BE2C (cell line): ENCODE results near the gene ACTA2.

Experiments
- DNase-seq: peaks from one replicate; pipeline ENCODE4 v3.0.0-alpha.2; 2020
- H3K27me3 ChIP-seq: fragments of 250-450 bp; sonication (Bioruptor Pico); 2 replicates; pipeline ENCODE4 v1.5.1; 2020; ENCODE audit warnings: mild to moderate bottlenecking
- H3K36me3 ChIP-seq: fragments of 250-450 bp; sonication (Bioruptor Pico); 2 replicates; pipeline ENCODE4 v1.5.1; 2020; ENCODE audit warnings: mild to moderate bottlenecking
- H3K4me1 ChIP-seq: fragments of 250-450 bp; sonication (Bioruptor Pico); 2 replicates; pipeline ENCODE4 v1.5.1; 2020
- H3K4me3 ChIP-seq: 2 replicates; pipeline ENCODE4 v1.5.1; 2011; ENCODE audit warnings: low read depth, low read length
- H3K9me3 ChIP-seq: fragments of 250-450 bp; sonication (Bioruptor Pico); 2 replicates; pipeline ENCODE4 v1.5.1; 2020
- TF ChIP-seq, protein P1 (sequence below): IDR thresholded peaks from 2 replicates; pipeline ENCODE4 v1.5.1; 2012; ENCODE audit warnings: mild to moderate bottlenecking, low read depth, low read length

The ACTA2 gene

DNA sequence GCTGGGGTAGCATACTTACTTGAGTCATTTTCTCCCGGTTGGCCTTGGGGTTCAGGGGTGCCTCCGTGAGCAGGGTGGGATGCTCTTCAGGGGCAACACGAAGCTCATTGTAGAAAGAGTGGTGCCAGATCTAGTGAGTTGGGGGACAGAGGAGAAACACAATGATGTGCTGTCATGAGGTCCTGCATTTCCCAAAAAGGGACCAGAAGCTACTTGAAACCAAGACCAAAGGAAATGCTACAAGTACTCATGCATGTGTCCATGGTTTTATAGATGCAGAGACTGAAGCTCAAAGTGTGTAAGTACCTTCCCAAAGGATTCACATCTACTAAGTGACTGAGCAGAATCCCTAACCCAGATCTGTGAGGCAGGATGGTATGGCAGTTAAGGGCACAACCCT, 8.8 kb downstream of the ACTA2 start:
- Histone ChIP-seq H3K36me3 (no peaks in the 10 kb centered on the region), H3K4me1 (peaks cover 1% of the 10 kb centered on the region; the same call in 1 of the 2 replicates), H3K4me3 (no peak overlapping the region), H3K27me3 (no peaks in the 10 kb centered on the region), H3K9me3 (no peaks in the 10 kb centered on the region)
- DNase-seq, result no peak
- TF ChIP-seq, protein P1, sequence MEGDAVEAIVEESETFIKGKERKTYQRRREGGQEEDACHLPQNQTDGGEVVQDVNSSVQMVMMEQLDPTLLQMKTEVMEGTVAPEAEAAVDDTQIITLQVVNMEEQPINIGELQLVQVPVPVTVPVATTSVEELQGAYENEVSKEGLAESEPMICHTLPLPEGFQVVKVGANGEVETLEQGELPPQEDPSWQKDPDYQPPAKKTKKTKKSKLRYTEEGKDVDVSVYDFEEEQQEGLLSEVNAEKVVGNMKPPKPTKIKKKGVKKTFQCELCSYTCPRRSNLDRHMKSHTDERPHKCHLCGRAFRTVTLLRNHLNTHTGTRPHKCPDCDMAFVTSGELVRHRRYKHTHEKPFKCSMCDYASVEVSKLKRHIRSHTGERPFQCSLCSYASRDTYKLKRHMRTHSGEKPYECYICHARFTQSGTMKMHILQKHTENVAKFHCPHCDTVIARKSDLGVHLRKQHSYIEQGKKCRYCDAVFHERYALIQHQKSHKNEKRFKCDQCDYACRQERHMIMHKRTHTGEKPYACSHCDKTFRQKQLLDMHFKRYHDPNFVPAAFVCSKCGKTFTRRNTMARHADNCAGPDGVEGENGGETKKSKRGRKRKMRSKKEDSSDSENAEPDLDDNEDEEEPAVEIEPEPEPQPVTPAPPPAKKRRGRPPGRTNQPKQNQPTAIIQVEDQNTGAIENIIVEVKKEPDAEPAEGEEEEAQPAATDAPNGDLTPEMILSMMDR, result no peak

DNA sequence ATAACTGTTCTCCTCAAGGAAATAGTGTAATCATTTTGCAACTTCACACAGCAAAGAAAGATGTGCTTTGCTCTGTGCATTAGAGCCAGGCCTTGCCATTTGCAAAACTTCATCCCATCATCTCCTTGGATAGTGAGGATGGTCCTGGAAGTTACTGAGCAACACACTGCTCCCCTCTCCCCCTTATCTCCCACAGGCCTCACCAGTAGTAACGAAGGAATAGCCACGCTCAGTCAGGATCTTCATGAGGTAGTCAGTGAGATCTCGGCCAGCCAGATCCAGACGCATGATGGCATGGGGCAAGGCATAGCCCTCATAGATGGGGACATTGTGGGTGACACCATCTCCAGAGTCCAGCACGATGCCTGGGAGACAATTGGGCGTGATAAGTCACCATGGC, 11.5 kb downstream of the ACTA2 start:
- TF ChIP-seq, protein P1, result no peak
- no peaks in the 10 kb centered on the region for H3K36me3 ChIP-seq
- no peak overlapping the region for H3K4me3 ChIP-seq
- peaks cover 3% of the 10 kb centered on the region; the same call in 1 of the 2 replicates for H3K4me1 ChIP-seq
- H3K27me3 ChIP-seq, result no peaks in the 10 kb centered on the region
- no peaks in the 10 kb centered on the region for H3K9me3 ChIP-seq
- DNase-seq, result no peak

DNA sequence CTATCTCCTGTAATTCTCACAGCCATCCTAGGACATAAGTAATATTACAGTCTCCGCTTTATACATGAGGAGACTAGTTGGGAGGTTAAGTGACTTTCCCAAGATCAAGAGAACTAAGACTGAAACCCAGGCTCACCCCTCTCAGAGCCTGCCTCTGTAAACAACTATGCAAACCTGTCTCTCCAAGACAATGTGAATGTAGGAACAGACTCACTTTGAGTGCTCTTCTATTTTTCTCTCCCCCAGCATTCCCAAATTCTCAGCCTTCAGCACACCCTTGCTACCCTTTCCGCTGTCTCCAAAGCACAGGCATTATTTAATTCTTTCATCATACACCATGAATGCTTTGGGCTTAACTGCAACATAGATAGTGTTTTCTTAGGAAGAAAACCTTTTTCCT, 13.6 kb downstream of the ACTA2 start:
- H3K9me3 ChIP-seq, result no peaks in the 10 kb centered on the region
- H3K4me1 ChIP-seq, result peaks cover 7% of the 10 kb centered on the region
- TF ChIP-seq, protein P1, result no peak
- no peaks in the 10 kb centered on the region for H3K36me3 ChIP-seq
- DNase-seq, result no peak
- H3K4me3 ChIP-seq, result no peak overlapping the region
- no peaks in the 10 kb centered on the region for H3K27me3 ChIP-seq

DNA sequence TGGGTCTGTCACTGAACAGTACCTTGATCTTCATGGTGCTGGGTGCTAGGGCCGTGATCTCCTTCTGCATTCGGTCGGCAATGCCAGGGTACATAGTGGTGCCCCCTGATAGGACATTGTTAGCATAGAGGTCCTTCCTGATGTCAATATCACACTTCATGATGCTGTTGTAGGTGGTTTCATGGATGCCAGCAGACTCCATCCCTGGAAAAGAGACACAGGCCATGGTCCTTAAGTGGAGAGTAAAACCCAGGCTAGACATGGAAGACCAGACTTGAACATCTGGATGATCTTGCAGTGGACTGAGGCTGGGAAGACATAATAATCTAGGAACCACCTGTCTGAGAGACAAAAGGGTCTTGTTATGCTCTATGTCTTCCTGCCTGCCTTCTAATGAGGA, 14.5 kb downstream of the ACTA2 start:
- H3K27me3 ChIP-seq, result no peaks in the 10 kb centered on the region
- TF ChIP-seq, protein P1, result no peak
- DNase-seq, result no peak
- H3K9me3 ChIP-seq, result no peaks in the 10 kb centered on the region
- H3K4me1 ChIP-seq, result peaks cover 7% of the 10 kb centered on the region
- H3K4me3 ChIP-seq, result no peak overlapping the region
- no peaks in the 10 kb centered on the region for H3K36me3 ChIP-seq

DNA sequence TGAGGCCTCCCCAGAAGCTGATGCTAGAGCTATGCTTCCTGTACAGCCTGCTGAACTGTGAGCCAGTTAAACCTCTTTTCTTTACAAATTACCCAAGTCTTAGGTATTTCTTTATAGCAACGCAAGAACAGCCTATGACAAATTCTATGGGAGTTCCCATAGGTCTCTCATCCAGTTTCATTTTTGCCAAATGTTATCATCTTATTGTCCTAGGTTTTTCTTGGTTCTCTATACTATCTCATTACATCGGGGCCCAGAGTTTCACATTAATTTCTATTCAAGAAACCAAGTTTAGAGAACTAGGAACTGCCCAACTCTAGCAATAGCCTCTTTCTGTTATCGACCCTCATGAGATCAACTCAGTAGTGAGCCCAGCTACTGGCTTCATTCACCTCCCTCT, 15.9 kb downstream of the ACTA2 start:
- H3K36me3 ChIP-seq, result no peaks in the 10 kb centered on the region
- no peak for DNase-seq
- H3K4me3 ChIP-seq, result no peak overlapping the region

DNA sequence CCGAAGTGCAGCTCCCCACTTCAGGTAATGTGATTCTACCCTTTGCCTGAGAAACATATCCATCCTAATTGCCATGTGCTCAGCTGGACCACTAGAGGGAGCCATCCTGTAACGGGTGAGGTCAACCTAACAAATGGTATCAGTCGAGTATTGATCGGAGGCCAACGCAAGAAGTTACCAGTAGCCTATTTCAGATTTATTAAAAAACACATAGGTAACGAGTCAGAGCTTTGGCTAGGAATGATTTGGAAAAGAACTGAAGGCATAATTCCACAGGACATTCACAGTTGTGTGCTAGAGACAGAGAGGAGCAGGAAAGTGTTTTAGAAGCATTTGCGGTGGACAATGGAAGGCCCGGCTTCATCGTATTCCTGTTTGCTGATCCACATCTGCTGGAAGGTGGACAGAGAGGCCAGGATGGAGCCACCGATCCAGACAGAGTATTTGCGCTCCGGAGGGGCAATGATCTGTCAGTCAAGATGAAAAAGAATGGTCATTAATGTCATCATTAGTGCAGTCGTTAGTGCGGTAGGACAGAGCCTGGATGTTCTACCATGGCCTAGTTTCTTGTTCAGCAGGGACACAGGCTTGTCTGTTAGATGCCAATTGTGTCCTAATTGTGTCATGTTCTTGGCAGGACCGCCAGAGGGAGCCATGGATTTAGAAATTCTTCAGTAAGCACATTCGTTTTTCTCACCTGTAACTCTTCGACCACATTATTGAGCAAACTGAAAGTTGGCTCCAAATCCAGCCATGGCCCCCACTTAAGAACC, 17.5 kb downstream of the ACTA2 start:
- Histone ChIP-seq H3K27me3 (no peaks in the 10 kb centered on the region), H3K36me3 (no peaks in the 10 kb centered on the region), H3K9me3 (no peaks in the 10 kb centered on the region), H3K4me3 (peak overlapping the region; percentile 50), H3K4me1 (peaks cover 11% of the 10 kb centered on the region)
- DNase-seq, result peak; percentile 70
- TF ChIP-seq, protein P1, result peak; percentile 93

More for the DNA sequence above, 15.9 kb downstream of the ACTA2 start:
- Histone ChIP-seq H3K9me3 (no peaks in the 10 kb centered on the region), H3K4me1 (peaks cover 11% of the 10 kb centered on the region), H3K27me3 (no peaks in the 10 kb centered on the region)
- TF ChIP-seq, protein P1, result no peak
